Stomach (tissue), 4 donors: ENCODE results near the gene AREL1.

Experiments used
- POLR2A ChIP-seq, 4 donors: fragments of 450-650 bp; IDR thresholded peaks; one replicate each; pipeline ENCODE4 v1.6.1; 2016; ENCODE audit warnings: antibody characterized with exemption in 4 of 4, control low read depth in 2 of 4, mild to moderate bottlenecking in 1 of 4, moderate library complexity in 1 of 4
- POLR2AphosphoS5 ChIP-seq, 3 donors: sonication (generic); formaldehyde crosslinking; IDR thresholded peaks; one replicate each; pipeline ENCODE4 v1.6.1; 2016; ENCODE audit warnings: antibody characterized with exemption in 3 of 3
- TF ChIP-seq, protein P1 (sequence below), 7 experiments: fragments of 450-650 bp in 4 of 7; fragments of 200-600 bp in 3 of 7; sonication (generic) in 3 of 7; IDR thresholded peaks; one replicate each; pipeline ENCODE4 v1.5.1; 2016 to 2019; ENCODE audit warnings: antibody characterized with exemption in 7 of 7, control low read depth in 2 of 7, mild to moderate bottlenecking in 1 of 7

DNA sequence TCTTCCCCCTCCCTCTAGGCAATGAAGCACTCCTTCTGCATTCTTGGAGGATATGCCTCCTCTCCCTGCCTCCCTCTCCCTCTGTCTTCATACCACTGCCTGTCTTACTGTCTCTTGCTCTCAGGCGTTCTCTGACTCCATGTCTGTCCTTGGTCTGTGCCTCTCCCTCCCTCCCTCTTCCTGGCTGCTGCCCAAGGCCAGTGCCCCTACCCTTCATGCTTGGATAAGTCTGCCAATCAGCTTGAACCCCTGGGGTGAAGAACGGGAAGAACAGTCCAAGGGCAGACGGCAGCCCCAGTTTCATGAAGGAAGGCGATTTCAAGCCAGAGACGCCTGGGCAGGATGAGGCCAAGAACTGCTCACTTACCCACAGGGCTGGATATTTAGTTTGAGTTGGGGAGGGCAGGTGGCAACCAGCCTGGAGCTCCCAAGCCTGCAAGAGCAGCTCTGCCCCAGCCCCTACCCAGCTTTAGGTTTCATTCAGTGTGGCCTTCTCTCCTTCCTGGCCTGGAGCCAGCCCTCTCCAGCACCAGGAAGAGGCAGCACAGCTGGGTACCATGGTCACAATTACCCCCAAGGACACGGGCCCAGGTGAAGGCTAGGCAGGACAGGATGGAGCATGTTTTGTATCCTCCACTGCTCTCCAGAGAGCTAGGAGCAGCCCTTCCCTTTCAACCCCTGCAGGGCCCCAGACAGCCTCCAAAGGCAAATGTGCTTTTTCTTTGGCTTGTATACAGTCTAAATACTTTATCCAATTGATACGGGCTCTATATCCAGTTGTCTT, 65.0 kb downstream of the AREL1 start:
- TF ChIP-seq, protein P1, sequence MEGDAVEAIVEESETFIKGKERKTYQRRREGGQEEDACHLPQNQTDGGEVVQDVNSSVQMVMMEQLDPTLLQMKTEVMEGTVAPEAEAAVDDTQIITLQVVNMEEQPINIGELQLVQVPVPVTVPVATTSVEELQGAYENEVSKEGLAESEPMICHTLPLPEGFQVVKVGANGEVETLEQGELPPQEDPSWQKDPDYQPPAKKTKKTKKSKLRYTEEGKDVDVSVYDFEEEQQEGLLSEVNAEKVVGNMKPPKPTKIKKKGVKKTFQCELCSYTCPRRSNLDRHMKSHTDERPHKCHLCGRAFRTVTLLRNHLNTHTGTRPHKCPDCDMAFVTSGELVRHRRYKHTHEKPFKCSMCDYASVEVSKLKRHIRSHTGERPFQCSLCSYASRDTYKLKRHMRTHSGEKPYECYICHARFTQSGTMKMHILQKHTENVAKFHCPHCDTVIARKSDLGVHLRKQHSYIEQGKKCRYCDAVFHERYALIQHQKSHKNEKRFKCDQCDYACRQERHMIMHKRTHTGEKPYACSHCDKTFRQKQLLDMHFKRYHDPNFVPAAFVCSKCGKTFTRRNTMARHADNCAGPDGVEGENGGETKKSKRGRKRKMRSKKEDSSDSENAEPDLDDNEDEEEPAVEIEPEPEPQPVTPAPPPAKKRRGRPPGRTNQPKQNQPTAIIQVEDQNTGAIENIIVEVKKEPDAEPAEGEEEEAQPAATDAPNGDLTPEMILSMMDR (IDR thresholded peaks at IDR 0.05) = no peak
- TF ChIP-seq POLR2AphosphoS5 (IDR thresholded peaks at IDR 0.05) (no peak), POLR2A (IDR thresholded peaks at IDR 0.05) (no peak)
